Right lobe of liver (tissue), 4 donors: ENCODE measurements around the gene EPM2AIP1.

Source experiments
- CTCF ChIP-seq, 4 donors: fragments of 200-600 bp in 3 of 4; fragments of 450-650 bp in 1 of 4; IDR thresholded peaks; one replicate each; pipeline versions ENCODE4 v1.5.1 to v1.8.0; 2016 to 2022; ENCODE audit warnings: antibody characterized with exemption in 4 of 4, mild to moderate bottlenecking in 2 of 4
- POLR2A ChIP-seq: fragments of 450-650 bp; IDR thresholded peaks from one replicate; pipeline ENCODE4 v1.6.1; 2017; ENCODE audit warnings: antibody characterized with exemption, mild to moderate bottlenecking
- donor health status: DM: no; HTN: no; CAD: no.
- donor health status: DM: no; HTN: no; CAD: no.
- donor health status: DM: no; HTN: yes; CAD: no.

- TF ChIP-seq CTCF (IDR thresholded peaks at IDR 0.05) (no peak), POLR2A (no peak)
These were observed 47.3 kb upstream of the EPM2AIP1 start for GRCh38 chr3:37040231-37040630.
